GM18526 (cell line): Measurements from ENCODE around the gene LCN9.

Experiments used
- POLR2A ChIP-seq: IDR thresholded peaks from 3 replicates; pipeline ENCODE4 v1.6.1; 2011; ENCODE audit not compliant: insufficient read length; ENCODE audit errors: extremely low read depth

The LCN9 gene

DNA sequence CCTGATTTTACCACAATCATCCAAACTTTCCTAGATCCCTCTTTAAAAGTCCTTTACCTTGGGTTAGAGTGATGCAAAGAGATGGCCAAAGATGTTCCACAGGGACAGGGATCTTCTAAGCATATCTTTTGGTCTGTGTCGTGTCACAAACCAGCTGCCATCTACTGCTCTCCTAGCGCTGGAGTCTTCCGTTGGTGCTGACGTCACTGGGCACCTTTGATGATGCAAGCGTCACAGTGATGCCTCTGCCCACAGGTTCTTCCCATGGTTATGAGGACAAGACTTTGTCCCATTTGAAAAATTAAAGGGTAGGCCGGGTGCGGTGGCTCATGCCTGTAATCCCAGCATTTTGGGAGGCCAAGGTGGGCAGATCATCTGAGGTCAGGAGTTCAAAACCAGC is 22.1 kb upstream of the LCN9 start:
- no peak for TF ChIP-seq POLR2A

DNA sequence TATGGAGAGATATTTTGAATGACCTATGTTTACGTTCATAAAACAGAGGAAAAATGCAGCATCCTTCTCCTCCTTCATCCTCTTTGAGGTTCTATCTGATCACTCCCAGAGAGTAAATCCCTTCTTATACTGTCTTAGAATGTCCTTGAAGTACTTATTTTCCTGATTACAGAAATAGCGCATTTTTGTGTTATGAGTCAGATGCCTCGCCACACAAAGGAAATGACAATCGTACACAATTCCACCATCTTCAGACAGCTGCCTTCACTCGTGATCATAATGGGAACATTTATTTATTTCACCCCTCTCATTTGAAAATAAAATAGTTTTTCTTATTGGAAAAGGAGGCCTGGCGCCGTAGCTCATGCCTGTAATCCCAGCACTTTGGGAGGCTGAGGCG is 21.4 kb upstream of the LCN9 start:
- TF ChIP-seq POLR2A: no peak

DNA sequence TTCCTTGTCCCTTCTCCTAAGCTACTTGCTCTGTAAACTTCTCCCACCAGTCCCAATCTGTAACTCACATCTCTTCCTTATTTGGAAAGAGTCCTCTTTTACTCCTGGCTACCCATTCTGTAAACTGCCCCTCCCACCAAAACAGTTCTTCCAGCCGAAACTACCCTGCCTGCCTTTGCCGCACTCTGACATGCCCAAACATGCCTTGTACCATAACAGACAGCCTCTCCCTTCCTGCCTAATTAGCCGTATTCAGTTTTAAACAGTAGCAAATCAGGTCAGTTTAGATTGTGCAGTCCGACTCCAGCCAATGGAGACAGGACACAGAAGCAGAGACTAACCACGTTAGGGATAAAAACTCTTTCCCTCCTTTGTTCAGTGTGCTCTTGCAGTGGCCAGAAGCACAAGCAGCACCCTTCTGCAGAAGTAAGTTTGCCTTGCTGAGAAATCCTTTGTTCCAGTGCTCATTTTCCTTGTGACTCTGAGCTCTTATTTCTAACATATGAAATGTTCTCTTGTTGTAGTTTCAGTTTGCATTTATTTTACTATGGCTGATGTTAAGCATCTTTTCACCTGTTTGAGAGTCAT is 18.4 kb upstream of the LCN9 start:
- TF ChIP-seq POLR2A: no peak

DNA sequence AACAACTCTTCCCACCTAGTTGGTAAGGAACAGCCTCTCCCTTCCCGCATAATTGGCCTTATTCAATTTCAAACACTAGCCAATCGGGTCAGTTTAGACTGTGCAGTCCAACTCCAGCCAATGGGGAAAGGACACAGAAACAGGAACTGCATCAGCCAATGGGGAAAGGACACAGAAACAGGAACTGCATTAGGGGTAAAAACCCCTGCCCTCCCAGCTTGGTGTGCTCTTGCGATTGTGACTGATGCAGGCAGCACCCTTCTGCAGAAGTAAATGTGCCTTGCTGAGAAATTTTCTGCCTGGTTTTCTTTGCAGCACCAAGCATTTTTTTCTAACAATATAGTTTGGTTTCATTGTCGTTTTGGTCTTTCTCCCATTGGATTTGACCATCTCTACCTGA is 15.2 kb upstream of the LCN9 start:
- TF ChIP-seq POLR2A: no peak

DNA sequence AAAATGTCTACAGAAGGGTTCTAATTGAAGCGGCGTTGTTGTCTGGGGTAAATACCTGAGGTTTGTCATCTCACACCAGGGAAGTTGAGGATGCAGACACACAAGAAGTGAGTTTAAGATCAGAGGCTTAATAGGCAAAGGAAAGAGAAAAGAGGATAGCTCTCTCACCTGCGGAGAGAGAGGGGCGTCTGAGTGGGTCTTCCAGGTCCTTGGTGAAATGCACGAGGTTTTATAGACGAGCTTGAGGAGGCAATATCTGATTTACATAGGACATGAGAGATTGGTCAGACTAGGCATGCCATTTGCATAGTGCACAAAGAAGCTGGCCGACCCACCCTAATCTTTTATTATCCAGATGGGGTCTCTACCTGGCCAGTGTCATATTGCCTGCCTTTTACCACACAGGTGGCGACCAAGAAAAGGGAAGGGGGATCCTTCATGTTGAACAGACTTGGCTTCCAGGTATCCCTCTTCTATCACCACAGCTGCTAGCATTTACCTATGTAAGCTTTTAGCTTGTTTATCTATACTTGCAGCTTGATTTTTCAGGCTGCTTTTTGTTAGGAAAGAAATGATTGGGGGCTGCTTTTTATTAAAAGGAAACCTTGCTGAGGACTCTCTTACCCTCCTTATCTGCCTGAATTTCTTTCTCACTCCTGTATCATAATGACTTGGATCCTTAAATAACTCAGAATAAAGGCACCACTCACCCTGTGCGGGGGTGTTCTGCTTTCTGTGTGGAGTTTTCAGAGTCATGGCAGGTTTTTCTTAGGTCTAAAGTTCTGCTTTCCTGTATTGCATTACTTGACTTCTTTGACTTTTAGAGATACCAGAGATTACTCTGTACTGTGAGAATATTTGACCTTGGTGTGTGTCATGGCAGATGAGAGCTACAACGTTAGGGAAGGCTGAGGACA is 14.4 kb upstream of the LCN9 start:
- TF ChIP-seq POLR2A: no peak

DNA sequence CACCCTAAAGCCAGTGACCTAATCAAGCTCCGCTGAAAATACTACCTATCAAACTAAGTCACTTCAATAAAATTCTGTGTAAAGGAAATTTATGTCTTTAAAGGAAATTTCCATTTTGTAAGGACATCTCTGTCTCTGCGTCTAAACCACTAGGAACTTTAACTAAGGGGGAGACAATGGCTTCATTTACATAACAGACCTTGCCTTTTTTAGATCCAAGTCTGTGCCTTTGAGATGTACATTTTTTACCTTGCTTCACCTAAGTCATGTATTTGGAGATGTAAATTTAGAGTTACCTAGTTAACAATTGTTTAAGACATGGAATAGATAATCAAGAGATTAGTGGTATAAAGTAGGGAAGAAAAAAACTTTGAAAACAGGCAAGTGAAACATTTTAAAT is 13.6 kb upstream of the LCN9 start:
- TF ChIP-seq POLR2A: no peak

DNA sequence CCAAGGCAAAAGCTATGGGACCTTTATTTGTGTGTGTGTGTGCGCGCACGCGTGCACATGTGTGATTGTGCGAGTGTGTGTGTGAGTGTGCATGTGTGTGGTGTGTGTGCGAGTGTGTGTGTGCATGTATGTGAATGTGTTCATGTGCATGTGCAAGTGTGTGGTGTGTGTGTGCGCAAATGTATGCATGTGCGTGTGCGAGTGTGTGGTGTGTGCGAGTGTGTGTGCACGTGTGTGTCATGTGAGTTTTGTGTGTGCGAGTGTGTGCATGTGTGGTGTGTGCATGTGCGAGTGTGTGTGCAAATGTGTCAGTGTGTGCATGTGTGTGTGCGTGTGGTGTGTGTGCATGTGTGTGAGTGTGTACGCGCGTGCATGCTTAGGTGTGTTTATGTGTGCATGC is 12.7 kb upstream of the LCN9 start:
- no peak for TF ChIP-seq POLR2A

DNA sequence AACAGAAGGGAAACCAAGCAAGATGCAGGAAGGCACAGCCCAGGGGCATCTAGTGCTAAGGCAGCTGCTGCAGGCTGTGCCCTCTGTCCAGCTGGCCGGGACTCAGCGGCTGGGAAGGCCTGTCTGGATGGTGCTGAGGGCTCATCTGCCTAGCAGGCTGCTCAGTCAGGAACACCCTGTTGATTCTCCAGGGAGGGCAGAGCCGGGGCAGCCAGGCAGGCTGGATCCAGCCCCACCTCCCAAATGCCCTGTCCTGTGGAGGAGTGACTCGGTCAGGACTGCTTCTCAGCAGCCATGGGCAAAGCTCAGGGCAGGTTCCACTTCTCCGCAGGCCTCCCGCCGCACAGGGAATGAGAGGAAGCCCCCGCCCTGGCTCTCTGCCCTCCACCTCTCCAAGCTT is 7.8 kb upstream of the LCN9 start:
- TF ChIP-seq POLR2A: no peak

DNA sequence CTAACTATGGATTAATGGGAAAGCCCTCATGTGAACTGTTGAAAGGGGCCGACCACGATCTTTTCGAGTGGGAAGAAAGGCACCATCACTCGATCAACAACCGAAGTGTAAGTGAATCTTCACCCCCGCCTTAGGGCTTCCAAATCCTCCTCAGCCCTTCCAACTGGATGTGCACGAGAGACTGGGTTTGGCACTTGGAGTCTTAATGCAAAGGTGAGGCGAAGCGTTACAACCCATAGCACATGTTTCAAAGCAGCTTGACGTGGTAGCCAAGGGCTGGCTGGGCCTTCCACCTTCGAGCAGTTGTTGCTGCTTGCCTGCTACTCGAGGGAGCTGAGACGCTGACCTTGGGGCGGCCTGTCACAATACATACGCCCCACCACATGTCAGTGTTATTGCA is 5.7 kb upstream of the LCN9 start:
- no peak for TF ChIP-seq POLR2A

DNA sequence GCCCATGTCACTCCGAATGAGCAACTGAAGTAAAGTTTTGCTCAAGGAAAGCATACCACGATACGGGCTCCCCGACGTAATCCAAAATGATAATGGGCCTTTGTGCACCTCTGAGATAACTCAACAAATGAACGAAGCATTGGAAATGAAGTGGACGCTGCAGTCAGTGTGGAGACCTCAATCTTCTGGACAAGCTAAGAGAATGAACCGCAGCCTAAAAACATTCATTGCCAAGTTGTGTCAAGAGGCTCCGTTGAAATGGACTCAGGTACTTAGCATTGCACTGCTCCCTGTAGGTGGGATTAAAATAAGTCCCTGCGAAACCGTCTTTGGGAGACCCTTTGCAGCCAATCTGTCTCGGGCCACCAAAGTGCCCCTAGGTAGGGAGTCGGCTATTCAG is 3.9 kb upstream of the LCN9 start:
- no peak for TF ChIP-seq POLR2A

DNA sequence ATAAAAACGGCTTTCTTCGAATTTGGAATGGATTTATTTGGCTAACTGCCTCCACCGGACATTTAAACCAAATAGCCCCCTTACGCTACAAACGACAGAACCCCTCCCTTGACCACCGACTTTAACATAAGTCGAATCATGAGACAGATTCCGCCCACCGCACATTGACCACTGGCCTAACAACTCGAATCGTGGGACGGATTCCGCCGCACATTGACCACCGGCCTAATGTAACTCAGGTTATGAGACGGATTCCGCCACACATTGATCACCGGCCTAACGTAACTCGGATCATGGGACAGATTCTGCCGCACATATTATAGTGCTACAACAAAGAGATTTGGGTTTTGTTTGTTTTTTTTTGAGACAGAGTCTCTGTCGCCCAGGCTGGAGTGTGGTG is 2.7 kb upstream of the LCN9 start:
- no peak for TF ChIP-seq POLR2A

DNA sequence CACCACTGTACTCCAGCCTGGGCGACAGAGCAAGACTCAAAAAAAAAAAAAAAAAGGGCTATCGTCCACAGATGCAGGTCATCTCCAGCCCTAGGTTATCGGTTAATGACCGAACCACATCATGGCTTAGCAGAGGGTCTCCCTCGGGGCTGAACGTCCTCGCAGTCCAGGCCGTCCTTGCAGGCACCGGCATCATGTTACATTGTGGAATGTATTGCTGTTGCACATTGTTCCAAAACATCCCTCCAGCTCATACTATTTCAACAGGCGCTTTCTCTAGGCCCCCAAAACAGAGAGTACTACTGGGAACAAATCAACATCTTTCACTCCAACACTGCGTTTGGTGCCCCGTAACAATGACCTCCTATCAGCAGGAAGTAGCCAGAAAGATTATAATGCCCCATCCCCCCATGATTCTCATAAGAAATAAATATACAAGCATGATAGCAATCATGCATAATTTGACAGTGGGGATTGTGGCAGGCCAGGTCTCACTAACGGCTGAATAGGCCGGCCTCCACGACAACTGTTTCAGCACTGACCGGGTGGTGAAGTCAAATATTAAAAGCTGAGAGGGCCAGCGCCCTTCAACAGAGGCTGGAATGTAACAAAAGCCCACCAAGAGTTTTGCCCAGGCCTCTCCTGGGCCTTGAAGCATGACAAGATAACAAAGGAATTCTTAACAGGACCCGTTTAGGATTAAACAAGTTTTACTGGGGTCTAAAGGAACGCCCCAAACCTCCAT is 1.1 kb upstream of the LCN9 start:
- no peak for TF ChIP-seq POLR2A

DNA sequence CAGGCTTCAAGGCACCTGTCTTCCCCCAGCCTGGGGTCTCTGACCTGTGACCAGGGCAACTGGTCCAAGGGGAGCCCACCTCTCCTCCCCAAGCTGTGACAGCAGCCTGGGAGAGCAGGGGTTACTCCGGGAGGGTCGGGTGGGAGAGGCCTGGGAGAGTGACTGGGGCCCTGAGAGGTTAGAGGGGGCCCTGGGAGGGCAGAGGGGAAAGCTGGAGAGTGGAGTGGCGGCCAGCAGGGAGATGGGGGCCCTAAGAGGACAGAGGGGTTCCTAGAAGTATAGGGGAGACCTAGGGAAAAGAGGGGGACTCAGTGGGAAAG is 302 bp downstream of the LCN9 start:
- no peak for TF ChIP-seq POLR2A

DNA sequence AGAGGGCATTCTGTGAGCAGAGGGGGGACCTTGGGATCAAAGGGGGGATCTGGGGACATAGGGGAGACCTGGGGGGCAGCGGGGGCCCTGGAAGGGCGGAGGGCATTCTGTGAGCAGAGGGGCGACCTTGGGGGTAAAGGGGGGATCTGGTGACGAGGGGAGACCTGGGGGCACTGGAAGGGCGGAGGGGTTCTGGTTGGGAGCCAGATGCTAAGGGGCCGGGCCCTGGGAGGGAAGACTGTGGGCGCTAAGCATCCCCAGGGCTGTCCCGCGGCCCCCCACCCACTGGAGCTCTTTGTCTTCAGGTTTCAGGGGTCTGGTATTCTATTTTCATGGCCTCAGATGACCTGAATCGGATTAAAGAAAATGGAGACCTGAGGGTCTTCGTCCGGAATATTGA is 748 bp downstream of the LCN9 start:
- TF ChIP-seq POLR2A: no peak

DNA sequence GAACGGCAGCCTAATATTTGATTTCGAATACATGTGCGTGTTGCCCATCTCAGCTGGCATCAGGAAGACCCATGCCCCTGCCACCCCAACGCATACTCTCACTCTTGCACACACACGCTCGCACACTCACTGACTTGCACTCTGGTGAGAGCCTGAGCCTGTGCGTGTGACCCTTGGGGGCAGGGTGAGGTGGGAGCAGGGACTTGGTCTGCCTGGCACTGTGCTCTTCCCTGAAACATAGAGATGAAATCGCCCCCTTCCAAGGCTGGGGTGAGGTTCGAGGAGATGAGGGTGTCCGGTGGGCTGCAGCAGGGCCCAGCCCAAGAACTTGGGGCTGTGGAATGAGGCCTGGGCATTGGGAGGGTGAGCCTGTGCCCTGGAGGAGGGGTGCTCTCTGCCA is 1.2 kb downstream of the LCN9 start:
- no peak for TF ChIP-seq POLR2A
